ENCODE measurements around the gene METTL9. TPM values are rescaled to one million over a fixed set of nuclear protein-coding genes. Genes with fewer than 3 reads are reported as not detected.
"Not testable (repeated sequence)": the region's sequence is repeated elsewhere in the genome, so short reads cannot be mapped to it uniquely, and the experiment has no call there.

The METTL9 gene
- total RNA-seq, 2 donors from 2014 or later: 83.7 to 90.6 TPM

DNA sequence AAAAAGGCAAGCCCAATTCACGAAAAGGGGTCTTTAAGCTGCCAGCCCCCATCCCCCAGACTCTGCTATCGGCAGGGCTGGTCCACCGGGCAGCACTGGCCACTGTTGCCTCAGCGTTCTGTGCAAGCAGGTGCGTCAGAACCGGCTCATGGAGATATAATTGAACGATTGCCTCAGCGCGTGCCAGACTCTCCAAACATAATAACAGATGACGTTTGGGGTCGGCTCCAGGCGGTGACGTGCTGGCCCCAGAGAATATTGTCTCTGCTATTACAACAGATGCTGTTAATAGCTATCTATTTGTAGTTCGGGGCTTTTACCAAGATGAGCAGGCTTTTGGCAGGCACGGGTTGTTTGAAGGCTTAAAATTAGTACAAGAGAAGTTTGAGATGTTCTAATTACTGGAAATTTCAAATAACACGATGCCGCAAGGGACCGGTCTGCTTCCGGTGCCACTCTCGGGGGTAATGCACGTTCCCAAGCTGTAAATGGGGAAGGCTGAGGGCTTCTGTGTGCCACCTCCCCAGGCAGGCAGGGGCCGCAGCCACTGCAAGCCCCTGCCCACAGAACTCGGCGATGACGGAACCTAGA, 42.6 kb upstream of the METTL9 start:
- not testable (repeated sequence) for H3K9ac ChIP-seq (ENCODE audit: low read depth in 2 of 2, low read length in 2 of 2); H3K36me3 ChIP-seq; H3K27me3 ChIP-seq; H3K4me3 ChIP-seq; H3K27ac ChIP-seq; DNase-seq; H3K4me1 ChIP-seq; H3K9me3 ChIP-seq
- intact Hi-C loops (cut with DNase I): loop anchor here (10.0 kb wide), 1 partner anchor 272 kb away; no protein-coding TSS in a partner anchor

DNA sequence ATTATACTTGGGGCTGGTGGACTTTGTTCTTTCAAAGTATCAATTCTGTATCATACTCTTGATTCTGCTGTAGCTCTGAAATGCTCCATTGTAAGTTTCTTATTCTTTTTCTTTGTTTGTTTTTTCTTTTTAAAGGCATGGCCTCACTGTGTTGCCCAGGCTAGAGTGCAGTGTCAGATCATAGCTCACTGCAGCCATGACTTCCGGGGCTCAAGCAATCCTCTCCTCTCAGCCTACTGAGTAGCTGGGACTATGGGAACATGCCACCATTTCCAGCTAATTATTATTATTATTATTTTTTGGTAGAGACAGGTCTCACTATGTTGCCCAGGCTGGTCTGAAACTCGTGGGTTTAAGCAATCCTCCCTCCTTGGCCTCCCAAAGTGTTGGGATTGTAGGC, 38.9 kb upstream of the METTL9 start:
- intact Hi-C loops (cut with DNase I): no loop called here
- Histone ChIP-seq H3K4me1 (no peaks in the 10 kb centered on the region), H3K9ac (ENCODE audit: low read depth in 2 of 2, low read length in 2 of 2) (no peak overlapping the region), H3K36me3 (no peaks in the 10 kb centered on the region), H3K9me3 (no peaks in the 10 kb centered on the region), H3K27me3 (no peaks in the 10 kb centered on the region), H3K4me3 (no peak overlapping the region), H3K27ac (no peak overlapping the region)
- no peak for DNase-seq
- TF ChIP-seq, protein P1, sequence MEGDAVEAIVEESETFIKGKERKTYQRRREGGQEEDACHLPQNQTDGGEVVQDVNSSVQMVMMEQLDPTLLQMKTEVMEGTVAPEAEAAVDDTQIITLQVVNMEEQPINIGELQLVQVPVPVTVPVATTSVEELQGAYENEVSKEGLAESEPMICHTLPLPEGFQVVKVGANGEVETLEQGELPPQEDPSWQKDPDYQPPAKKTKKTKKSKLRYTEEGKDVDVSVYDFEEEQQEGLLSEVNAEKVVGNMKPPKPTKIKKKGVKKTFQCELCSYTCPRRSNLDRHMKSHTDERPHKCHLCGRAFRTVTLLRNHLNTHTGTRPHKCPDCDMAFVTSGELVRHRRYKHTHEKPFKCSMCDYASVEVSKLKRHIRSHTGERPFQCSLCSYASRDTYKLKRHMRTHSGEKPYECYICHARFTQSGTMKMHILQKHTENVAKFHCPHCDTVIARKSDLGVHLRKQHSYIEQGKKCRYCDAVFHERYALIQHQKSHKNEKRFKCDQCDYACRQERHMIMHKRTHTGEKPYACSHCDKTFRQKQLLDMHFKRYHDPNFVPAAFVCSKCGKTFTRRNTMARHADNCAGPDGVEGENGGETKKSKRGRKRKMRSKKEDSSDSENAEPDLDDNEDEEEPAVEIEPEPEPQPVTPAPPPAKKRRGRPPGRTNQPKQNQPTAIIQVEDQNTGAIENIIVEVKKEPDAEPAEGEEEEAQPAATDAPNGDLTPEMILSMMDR (IDR thresholded peaks at IDR 0.05): no peak

DNA sequence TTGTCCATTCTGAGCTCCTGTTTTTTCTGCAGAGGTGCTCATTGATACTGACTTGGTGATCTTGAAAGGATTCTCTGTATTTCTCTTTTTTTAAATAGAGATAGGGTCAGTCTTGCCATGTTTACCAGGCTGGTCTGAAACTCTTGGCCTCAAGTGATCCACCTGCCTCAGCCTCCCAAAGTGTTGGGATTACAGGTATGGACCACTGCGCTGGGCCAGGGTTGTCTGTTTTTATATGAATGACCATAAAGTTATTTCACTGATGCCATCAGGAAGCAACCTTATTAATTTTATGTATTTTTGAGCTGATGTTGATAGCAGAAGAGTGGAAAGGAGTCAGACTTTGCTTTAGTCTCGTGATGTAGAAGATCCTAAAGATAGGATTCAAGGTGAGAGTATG, 35.7 kb upstream of the METTL9 start:
- Histone ChIP-seq H3K9ac (ENCODE audit: low read depth in 2 of 2, low read length in 2 of 2) (no peak overlapping the region), H3K9me3 (no peaks in the 10 kb centered on the region), H3K27ac (no peak overlapping the region), H3K27me3 (no peaks in the 10 kb centered on the region), H3K36me3 (no peaks in the 10 kb centered on the region), H3K4me1 (no peaks in the 10 kb centered on the region), H3K4me3 (no peak overlapping the region)
- intact Hi-C loops (cut with DNase I): no loop called here
- TF ChIP-seq, protein P1 (IDR thresholded peaks at IDR 0.05): no peak
- no peak for DNase-seq

DNA sequence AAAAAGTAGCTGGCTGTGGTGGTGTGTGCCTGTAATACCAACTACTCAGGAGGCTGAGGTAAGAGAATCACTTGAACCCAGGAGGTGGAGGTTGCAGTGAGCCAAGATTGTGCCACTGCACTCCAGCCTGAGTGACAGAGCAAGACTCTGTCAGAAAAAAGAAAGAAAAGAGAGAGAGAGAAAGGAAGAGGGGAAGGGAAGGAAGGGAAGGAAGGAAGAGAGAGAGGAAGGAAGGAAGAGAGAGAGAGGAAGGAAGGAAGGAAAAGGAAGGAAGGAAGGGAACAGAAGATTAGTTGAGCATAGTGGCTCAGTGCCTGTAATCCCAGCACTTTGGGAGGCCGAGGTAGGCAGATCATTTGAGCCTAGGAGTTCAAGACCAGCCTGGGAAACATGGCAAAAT, 35.0 kb upstream of the METTL9 start:
- intact Hi-C loops (cut with DNase I); H3K9ac ChIP-seq (ENCODE audit: low read depth in 2 of 2, low read length in 2 of 2); H3K4me3 ChIP-seq; H3K4me1 ChIP-seq; H3K27me3 ChIP-seq; DNase-seq; H3K9me3 ChIP-seq; H3K36me3 ChIP-seq; H3K27ac ChIP-seq: not testable (repeated sequence)

DNA sequence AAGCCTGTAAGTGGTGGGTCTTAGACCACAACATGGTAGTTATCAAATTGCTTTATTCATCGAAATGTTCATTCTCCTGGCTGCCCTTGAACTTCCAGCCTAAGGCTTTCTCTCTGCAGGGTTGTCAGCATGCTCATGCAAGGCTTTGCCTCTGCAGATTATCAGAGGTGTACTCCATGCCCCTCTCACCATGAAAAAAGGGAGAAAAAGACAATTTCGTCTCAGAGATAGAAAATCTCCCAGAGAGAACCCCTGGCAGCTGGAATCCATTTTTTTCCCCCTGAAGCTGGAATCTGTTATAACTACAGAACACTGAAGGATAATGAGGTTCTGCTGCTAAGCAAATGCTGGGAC, 33.9 kb upstream of the METTL9 start:
- Histone ChIP-seq H3K4me1 (no peaks in the 10 kb centered on the region), H3K36me3 (no peaks in the 10 kb centered on the region), H3K27ac (no peak overlapping the region), H3K9ac (ENCODE audit: low read depth in 2 of 2, low read length in 2 of 2) (no peak overlapping the region), H3K9me3 (no peaks in the 10 kb centered on the region), H3K27me3 (no peaks in the 10 kb centered on the region), H3K4me3 (no peak overlapping the region)
- no peak for DNase-seq
- intact Hi-C loops (cut with DNase I): no loop called here
- TF ChIP-seq, protein P1 (IDR thresholded peaks at IDR 0.05): no peak

DNA sequence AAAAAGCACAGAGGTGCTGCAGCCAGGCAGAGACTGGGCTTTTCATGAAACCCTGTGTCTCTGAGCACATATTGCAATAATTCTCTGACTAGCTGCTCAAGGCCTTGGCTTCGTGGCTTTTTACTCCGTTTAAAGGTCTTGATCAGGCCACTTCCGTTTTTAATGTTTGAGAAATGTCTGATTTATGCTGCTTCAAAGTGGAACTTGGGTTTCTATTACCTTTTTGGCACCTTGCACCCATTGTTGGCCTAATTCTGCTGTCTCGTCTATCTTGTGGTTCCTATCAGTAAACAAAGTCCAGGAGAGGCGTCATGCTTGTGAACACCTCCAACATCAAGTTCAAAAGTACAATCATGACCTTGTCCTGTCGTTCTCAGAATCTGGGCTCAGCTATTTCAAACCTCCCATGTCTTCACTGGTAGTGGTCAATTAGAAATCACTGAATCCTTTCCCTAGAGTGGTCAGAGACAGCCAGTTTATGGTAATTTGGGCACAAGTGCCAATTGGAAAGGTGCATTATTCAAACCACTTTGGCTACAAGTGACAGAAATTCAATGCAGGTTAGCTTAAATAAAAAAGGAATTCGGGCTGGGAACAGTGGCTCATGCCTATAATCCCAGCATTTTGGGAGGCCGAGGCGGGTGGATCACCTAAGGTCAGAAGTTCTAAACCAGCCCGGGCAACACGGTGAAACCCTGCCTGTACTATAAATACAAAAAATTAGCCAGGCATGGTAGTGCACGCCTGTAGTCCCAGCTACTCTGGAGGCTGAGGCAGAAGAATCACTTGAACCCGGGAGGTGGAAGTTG, 33.3 kb upstream of the METTL9 start:
- H3K4me3 ChIP-seq: no peak overlapping the region
- intact Hi-C loops (cut with DNase I): no loop called here
- TF ChIP-seq, protein P1 (IDR thresholded peaks at IDR 0.05): no peak
- no peaks in the 10 kb centered on the region for H3K36me3 ChIP-seq
- no peak for DNase-seq
- H3K9ac ChIP-seq (ENCODE audit: low read depth in 2 of 2, low read length in 2 of 2): no peak overlapping the region
- no peaks in the 10 kb centered on the region for H3K9me3 ChIP-seq
- H3K27me3 ChIP-seq: no peaks in the 10 kb centered on the region
- H3K27ac ChIP-seq: no peak overlapping the region
- H3K4me1 ChIP-seq: no peaks in the 10 kb centered on the region
